Ectodermal cell (in vitro differentiated cells): ENCODE results near the gene TAAR2.
"Not testable (repeated sequence)": the region's sequence is repeated elsewhere in the genome, so short reads cannot be mapped to it uniquely, and the experiment has no call there.

ENCODE experiments used
- H3K27ac ChIP-seq: 2 replicates; pipeline ENCODE4 v1.7.0; 2013; ENCODE audit warnings: mild to moderate bottlenecking, low read depth, low read length; ENCODE audit not compliant: insufficient read depth, poor library complexity, severe bottlenecking
- H3K27me3 ChIP-seq: 2 replicates; pipeline ENCODE4 v1.7.0; 2013; ENCODE audit warnings: mild to moderate bottlenecking, low read length; ENCODE audit not compliant: insufficient read depth, control insufficient read depth, poor library complexity, severe bottlenecking
- H3K36me3 ChIP-seq: one replicate; pipeline ENCODE4 v1.7.0; 2013; ENCODE audit warnings: low read length; ENCODE audit not compliant: control insufficient read depth, insufficient read depth
- H3K4me1 ChIP-seq: one replicate; pipeline ENCODE4 v1.7.0; 2013; ENCODE audit warnings: low read length; ENCODE audit not compliant: control insufficient read depth, insufficient read depth
- H3K4me3 ChIP-seq: 2 replicates; pipeline ENCODE4 v1.7.0; 2013; ENCODE audit warnings: low read depth, low read length, control low read depth; ENCODE audit not compliant: insufficient read depth
- H3K9me3 ChIP-seq: 2 replicates; pipeline ENCODE4 v1.7.0; 2013; ENCODE audit warnings: mild to moderate bottlenecking, low read length, moderate library complexity; ENCODE audit not compliant: control insufficient read depth
- WGBS, 2 experiments: methylation state at CpG; one replicate each; pipeline ENCODE4 v1.1.7; 2013; ENCODE audit warnings: missing lambda C conversion rate in 2 of 2; 5-methylcytosine and 5-hydroxymethylcytosine counted together

Gene TAAR2

DNA sequence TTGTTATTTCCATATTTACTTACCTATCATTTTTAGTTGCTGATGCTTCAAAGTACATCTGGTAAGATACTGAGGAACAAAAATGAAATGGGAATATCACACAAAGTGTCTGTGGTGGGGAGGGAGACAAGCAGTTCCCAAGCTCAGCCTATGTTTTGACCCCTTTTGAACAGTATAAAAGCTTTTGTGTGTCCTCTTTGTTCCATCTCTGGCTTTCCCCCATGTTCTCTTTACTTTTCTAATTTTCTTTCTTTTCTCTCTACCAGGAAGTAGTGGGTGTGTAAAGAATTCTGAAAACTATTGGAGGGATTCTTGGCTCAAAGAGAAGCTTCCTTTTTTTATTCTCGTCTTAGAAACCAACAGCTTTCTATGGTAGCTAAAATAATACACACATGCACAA lies 7.4 kb downstream of the TAAR2 start:
- H3K27ac ChIP-seq: no peak overlapping the region
- H3K4me1 ChIP-seq: peaks cover 10% of the 10 kb centered on the region
- no peaks in the 10 kb centered on the region for H3K9me3 ChIP-seq
- no peaks in the 10 kb centered on the region for H3K27me3 ChIP-seq
- WGBS, 2 experiments: 23 to 56% methylated on average over 1 of the region's 1 CpG
- no peaks in the 10 kb centered on the region for H3K36me3 ChIP-seq
- no peak overlapping the region for H3K4me3 ChIP-seq

DNA sequence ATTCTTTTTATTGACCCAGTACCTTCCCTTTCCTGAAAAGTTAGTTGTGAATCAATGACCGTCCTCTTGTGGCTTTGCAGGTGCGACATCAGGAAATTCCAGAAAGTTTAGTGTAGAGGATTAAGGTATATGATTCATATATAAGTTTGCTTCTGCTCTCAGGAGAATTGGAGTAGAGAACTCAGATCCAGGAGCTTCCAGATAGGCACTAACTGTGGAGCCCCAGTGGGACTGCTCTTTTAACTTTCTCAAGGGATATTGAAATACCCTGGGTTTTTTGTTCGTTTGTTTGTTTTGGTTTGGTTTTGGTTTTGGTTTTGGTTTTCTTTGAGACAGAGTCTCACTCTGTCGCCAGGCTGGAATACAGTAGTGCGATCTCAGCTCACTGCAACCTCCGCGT lies 9.5 kb downstream of the TAAR2 start:
- Histone ChIP-seq H3K27me3 (no peaks in the 10 kb centered on the region), H3K4me1 (peaks cover 10% of the 10 kb centered on the region), H3K36me3 (no peaks in the 10 kb centered on the region), H3K4me3 (no peak overlapping the region), H3K27ac (no peak overlapping the region), H3K9me3 (no peaks in the 10 kb centered on the region)
- WGBS, 2 experiments: 96% methylated on average over 4 to 5 of the region's 7 CpGs

DNA sequence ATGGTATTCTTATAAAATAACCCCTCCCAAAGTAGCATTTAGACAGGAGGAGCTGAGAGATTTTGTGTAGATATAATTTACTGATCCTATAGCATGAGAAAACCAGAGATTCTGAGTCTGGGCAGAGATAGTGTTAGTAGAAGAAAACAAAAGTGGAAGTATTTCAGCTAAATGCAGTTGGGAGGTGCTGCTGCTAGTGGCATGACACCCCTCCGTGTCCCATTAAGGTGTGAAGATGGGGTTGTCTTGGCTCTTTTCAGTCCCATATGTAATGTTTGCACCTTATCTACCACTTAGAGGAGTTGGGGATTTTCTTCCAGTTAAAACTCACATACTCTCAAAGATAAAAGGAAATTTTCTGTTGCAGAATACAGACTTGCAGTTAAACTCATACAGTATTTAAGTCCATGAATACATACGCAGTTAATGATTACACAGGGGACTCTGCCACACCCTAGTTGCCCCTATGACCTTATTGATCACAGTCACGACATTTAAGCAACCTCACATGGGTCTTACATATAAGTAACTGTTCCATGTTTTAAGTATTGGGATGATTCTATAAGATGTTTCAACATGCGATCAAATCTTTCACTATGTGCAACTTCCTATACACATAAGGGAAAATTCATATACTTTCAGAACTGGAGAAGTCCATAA lies 11.5 kb downstream of the TAAR2 start:
- no peaks in the 10 kb centered on the region for H3K9me3 ChIP-seq
- H3K27ac ChIP-seq: no peak overlapping the region
- H3K36me3 ChIP-seq: no peaks in the 10 kb centered on the region
- 98 to 100% methylated on average over 1 to 2 of the region's 4 CpGs for WGBS, 2 experiments
- H3K4me1 ChIP-seq: peaks cover 10% of the 10 kb centered on the region
- no peaks in the 10 kb centered on the region for H3K27me3 ChIP-seq
- no peak overlapping the region for H3K4me3 ChIP-seq

DNA sequence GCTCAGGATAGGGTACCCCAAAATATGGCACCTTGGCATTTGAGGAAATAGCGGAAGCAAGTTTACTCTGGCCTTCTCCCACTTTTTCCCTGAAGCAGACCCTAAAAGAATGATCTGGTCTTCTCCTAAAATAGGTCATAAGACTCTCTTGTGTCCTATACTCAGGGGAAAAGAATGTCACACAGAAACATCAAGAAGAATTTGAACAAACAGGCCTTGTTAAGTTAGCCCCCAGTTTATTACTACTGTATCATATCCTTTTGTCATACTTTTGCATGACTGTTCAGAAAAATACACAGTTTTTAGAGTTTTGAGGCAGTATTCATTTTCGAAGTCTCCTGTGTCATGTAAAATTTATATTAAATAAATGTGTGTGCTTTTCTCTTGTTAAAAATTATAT lies 12.5 kb downstream of the TAAR2 start:
- H3K27me3 ChIP-seq: no peaks in the 10 kb centered on the region
- no peak overlapping the region for H3K4me3 ChIP-seq
- no peaks in the 10 kb centered on the region for H3K9me3 ChIP-seq
- 97 to 100% methylated on average over 2 of the region's 2 CpGs for WGBS, 2 experiments
- H3K27ac ChIP-seq: no peak overlapping the region
- no peaks in the 10 kb centered on the region for H3K36me3 ChIP-seq
- peaks cover 5% of the 10 kb centered on the region for H3K4me1 ChIP-seq

DNA sequence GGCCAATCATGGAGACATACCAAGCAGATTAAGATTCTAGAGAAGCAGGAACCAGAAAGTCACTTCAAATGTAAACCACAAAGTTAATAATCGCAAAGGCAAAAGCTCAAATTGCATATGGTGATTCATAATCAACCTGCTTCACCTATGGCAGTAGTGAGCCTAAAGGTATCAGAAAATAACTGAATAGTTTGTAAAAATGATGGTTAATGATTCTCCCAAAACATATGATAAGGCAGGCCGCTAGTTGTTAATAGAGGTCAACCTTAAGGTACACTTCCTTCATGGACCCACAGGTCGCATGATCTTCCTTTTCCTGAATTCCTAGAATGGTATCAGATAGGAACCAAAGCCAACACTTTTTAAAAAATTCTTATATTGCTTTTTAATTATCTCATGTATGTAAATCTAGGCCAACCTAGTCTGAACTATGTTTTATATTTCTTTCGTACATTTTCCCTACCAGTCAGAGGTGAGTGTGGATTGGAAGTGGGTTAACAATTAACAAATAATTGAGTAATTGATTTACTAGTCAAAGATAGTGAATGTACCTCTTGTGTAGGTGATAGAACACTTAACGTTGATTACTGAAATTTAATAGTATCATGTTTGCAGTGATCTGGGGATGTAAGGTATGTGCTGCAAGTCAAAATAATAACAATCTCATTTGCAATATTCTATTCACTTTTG lies 16.4 kb downstream of the TAAR2 start:
- H3K27ac ChIP-seq: no peak overlapping the region
- no peaks in the 10 kb centered on the region for H3K27me3 ChIP-seq
- 86 to 98% methylated on average over 4 to 5 of the region's 5 CpGs for WGBS, 2 experiments
- H3K4me1 ChIP-seq: no peaks in the 10 kb centered on the region
- H3K4me3 ChIP-seq: no peak overlapping the region
- no peaks in the 10 kb centered on the region for H3K9me3 ChIP-seq
- no peaks in the 10 kb centered on the region for H3K36me3 ChIP-seq

DNA sequence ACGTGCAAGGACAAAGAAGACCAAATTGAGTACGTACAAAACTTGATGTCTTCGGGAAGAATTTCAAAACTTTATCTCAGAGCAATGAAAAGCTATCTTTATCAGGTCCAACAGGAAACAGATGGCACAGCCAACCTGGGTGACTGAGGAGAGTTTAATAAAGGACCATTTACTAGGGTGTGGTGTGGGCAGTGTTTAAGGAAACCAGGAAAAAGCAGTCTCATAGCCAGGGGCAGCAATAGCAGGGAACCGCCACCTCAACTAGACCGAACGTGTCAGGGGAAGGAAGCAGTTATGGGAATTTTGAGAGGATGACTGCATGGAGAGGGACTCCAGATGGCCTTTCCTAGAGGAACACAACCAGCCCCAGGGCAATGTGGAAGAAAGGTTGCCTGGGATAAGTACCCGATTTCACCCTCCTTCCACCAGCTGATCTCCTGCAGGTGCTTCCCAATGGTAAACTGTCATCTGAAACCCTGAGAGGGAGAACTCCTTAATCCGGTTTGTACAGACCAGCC lies 19.4 kb downstream of the TAAR2 start:
- Histone ChIP-seq H3K9me3 (no peaks in the 10 kb centered on the region), H3K27me3 (no peaks in the 10 kb centered on the region), H3K4me3 (no peak overlapping the region), H3K27ac (no peak overlapping the region), H3K4me1 (no peaks in the 10 kb centered on the region), H3K36me3 (no peaks in the 10 kb centered on the region)
- 91 to 92% methylated on average over 8 of the region's 8 CpGs for WGBS, 2 experiments

DNA sequence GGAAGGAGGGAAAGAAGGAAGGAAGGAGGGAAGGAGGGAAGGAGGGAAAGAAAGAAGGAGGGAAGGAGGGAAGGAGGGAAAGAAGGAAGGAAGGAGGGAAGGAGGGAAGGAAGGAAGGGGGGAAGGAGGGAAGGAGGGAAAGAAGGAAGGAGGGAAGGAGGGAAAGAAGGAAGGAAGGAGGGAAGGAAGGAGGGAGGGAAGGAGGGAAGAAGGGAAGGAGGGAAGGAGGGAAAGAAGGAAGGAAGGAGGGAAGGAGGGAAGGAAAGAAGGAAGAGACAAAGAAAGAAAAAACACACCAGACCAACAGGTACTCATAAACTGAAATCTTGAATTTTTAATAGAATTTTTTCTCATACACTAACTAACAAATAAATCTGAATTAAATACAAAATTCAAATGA lies 23.2 kb downstream of the TAAR2 start:
- H3K27ac ChIP-seq, H3K36me3 ChIP-seq, H3K9me3 ChIP-seq, H3K4me3 ChIP-seq, H3K27me3 ChIP-seq, H3K4me1 ChIP-seq: not testable (repeated sequence)

DNA sequence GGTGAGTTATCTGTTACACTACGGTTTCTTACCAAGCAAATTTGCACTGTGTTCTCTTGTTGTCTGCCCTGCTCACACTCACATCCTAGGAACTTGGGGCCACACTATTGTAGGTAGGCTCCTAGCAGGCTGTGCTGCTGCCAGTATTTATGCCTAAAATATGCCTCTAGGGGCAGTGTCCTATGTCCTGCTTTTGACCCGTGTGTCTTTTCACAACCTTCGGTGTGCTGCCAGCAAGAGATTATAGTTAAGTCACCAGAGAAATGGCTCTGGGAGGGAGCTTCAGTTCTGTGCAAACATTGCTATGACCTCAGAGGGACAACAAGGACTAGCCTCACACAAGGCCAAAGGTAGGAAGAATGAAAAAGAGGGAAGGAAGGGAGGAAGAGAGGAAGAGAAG lies 25.6 kb downstream of the TAAR2 start:
- 55 to 57% methylated on average over 3 of the region's 3 CpGs for WGBS, 2 experiments
- no peaks in the 10 kb centered on the region for H3K36me3 ChIP-seq
- H3K9me3 ChIP-seq: no peaks in the 10 kb centered on the region
- H3K27ac ChIP-seq: no peak overlapping the region
- no peak overlapping the region for H3K4me3 ChIP-seq
- no peaks in the 10 kb centered on the region for H3K4me1 ChIP-seq
- H3K27me3 ChIP-seq: no peaks in the 10 kb centered on the region

DNA sequence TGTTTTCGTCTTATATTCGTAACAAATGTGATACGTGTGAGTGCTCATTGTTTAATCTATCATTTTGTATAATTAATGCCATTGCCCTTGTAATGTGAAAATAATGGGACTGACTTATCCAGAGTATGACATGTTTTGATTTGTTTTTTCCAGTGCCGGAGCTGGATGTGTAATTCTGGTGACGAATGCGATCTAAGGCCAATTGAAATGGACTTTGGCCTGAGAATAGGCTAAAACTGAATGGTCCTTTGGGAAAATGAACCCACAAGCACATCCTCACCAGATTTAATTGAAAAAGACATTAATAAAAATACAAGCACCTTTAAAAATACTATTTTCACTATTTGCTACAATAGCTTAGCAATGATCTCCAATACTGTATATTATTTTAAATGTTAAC lies 27.9 kb downstream of the TAAR2 start:
- no peak overlapping the region for H3K4me3 ChIP-seq
- H3K27ac ChIP-seq: no peak overlapping the region
- no peaks in the 10 kb centered on the region for H3K4me1 ChIP-seq
- 86 to 94% methylated on average over 5 to 6 of the region's 6 CpGs for WGBS, 2 experiments
- H3K36me3 ChIP-seq: no peaks in the 10 kb centered on the region
- no peaks in the 10 kb centered on the region for H3K27me3 ChIP-seq
- no peaks in the 10 kb centered on the region for H3K9me3 ChIP-seq

DNA sequence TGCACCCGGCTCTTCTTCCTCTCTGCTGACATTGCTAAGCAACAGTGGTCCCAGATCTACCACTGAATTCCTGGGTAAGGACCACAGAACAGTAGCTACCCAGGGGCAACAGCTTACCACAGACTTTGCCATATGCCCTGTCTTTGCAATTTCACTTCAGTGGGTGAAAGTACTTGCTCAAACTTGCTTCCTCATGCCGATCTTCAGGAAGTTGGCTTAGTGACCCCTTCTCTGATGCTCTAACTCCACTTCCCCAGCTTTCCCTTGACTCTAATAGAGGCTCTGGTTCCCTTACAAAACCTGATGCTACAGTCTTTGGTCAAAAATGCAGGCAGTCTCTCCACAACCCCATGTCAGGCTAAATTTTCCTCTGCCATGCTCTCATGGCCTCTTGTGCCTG lies 31.2 kb downstream of the TAAR2 start:
- Histone ChIP-seq H3K9me3 (no peaks in the 10 kb centered on the region), H3K27ac (no peak overlapping the region), H3K4me1 (no peaks in the 10 kb centered on the region), H3K36me3 (no peaks in the 10 kb centered on the region), H3K27me3 (no peaks in the 10 kb centered on the region), H3K4me3 (no peak overlapping the region)
- 89 to 92% methylated on average over 2 of the region's 2 CpGs for WGBS, 2 experiments
